Activated CD4-positive, alpha-beta T cell treated with anti-CD3 and anti-CD28 coated beads for 36 hours (primary cell): ENCODE results near the gene HOXD8. TPM values are rescaled to one million over a fixed set of nuclear protein-coding genes. Genes with fewer than 3 reads are reported as not detected.

Source experiments
- ATAC-seq: fragments of 200-7000 bp; cut with Tn5 transposase; one replicate; pipeline ENCODE4 v1.10.0; 2021; ENCODE audit warnings: mild to moderate bottlenecking, moderate library complexity
- CTCF ChIA-PET: fragments of 350-600 bp; sonication (Branson Sonifier 250); formaldehyde crosslinking; loops from one replicate; lab custom pipeline; 2021; ENCODE audit warnings: antibody characterized with exemption; lab: Charles Lee
- POLR2A ChIA-PET: fragments of 350-600 bp; sonication (Branson Sonifier 250); formaldehyde crosslinking; loops from one replicate; lab custom pipeline; 2021; ENCODE audit warnings: antibody characterized with exemption, inconsistent platforms; lab: Charles Lee
- DNase-seq: peaks from one replicate; pipeline ENCODE4 v3.0.0-alpha.2; 2020
- H3K27ac Mint-ChIP-seq: one replicate; pipeline ENCODE4 v1.8.0; 2021; ENCODE audit warnings: mixed read lengths
- H3K27me3 Mint-ChIP-seq: one replicate; pipeline ENCODE4 v1.8.0; 2021; ENCODE audit warnings: mixed read lengths
- H3K36me3 Mint-ChIP-seq: one replicate; pipeline ENCODE4 v1.8.0; 2021; ENCODE audit warnings: low read depth, mixed read lengths
- H3K4me1 Mint-ChIP-seq: one replicate; pipeline ENCODE4 v1.8.0; 2021; ENCODE audit warnings: mixed read lengths
- H3K4me3 Mint-ChIP-seq: one replicate; pipeline ENCODE4 v1.8.0; 2021; ENCODE audit warnings: mild to moderate bottlenecking, moderate library complexity, mixed read lengths
- H3K9me3 Mint-ChIP-seq: one replicate; pipeline ENCODE4 v1.8.0; 2021; ENCODE audit warnings: low read depth, mixed read lengths
- intact Hi-C, 2 experiments: fragments of 100-400 bp; cut with DNase I in 1 of 2; cut with micrococcal nuclease in 1 of 2; formaldehyde crosslinking; loops; one replicate each; pipeline versions ENCODE4 v1.14.2 to v1.15.1; 2022 to 2024; cut with DNase I, micrococcal nuclease
- total RNA-seq, 2 experiments: library from RNA; stranded (reverse); gene quantifications; one replicate each; pipeline ENCODE4 v1.2.3, GENCODE V29; 2021

Gene HOXD8
- total RNA-seq, 2 experiments from 2014 or later = not detected

- no peak overlapping the region for H3K27ac Mint-ChIP-seq
- ChIA-PET POLR2A (no interaction called here), CTCF (no interaction called here)
- intact Hi-C loops = no loop called here
- H3K27me3 Mint-ChIP-seq = peaks cover 81% of the 10 kb centered on the region
- H3K4me1 Mint-ChIP-seq = peaks cover 6% of the 10 kb centered on the region
- H3K9me3 Mint-ChIP-seq = no peaks in the 10 kb centered on the region
- DNase-seq (no peak), ATAC-seq (no peak)
- no peak overlapping the region for H3K4me3 Mint-ChIP-seq
- H3K36me3 Mint-ChIP-seq = no peaks in the 10 kb centered on the region
Measured at GRCh38 chr2:176149481-176149938, 20.0 kb downstream of the HOXD8 start.

- H3K27ac Mint-ChIP-seq = no peak overlapping the region
- peaks cover 79% of the 10 kb centered on the region for H3K27me3 Mint-ChIP-seq
- no peaks in the 10 kb centered on the region for H3K9me3 Mint-ChIP-seq
- ChIA-PET CTCF (interaction anchor here (0.8 to 1.7 kb wide), 2 partner anchors 28 to 305 kb away, joined by 3 to 8 read pairs; no protein-coding TSS in a partner anchor), POLR2A (no interaction called here)
- peaks cover 6% of the 10 kb centered on the region for H3K4me1 Mint-ChIP-seq
- intact Hi-C loops = no loop called here
- H3K36me3 Mint-ChIP-seq = no peaks in the 10 kb centered on the region
- DNase-seq (no peak), ATAC-seq (no peak)
- no peak overlapping the region for H3K4me3 Mint-ChIP-seq
Measured at GRCh38 chr2:176149939-176150583, 20.6 kb downstream of the HOXD8 start.

- Mint-ChIP-seq H3K27ac (no peak overlapping the region), H3K4me3 (no peak overlapping the region), H3K9me3 (no peaks in the 10 kb centered on the region), H3K27me3 (peaks cover 80% of the 10 kb centered on the region), H3K4me1 (peaks cover 6% of the 10 kb centered on the region), H3K36me3 (no peaks in the 10 kb centered on the region)
- no peak for ATAC-seq
- DNase-seq = no peak
- intact Hi-C loops = no loop called here
- POLR2A ChIA-PET = no interaction called here
- CTCF ChIA-PET = interaction anchor here (0.7 to 1.7 kb wide), 6 partner anchors 8 to 305 kb away, joined by 3 to 8 read pairs (median 4); no protein-coding TSS in a partner anchor
Measured at GRCh38 chr2:176150584-176151441, 21.3 kb downstream of the HOXD8 start.

GRCh38 chr2:176151442-176152287 lies 22.2 kb downstream of the HOXD8 start, which contains the start of gene HOXD4:
HOXD4 (plus strand) TSS chr2:176151550; CDS start chr2:176151634, 84 bp downstream.
- intact Hi-C loops = no loop called here
- Mint-ChIP-seq H3K4me1 (peaks cover 6% of the 10 kb centered on the region), H3K27ac (no peak within 1 kb of the TSS), H3K4me3 (no peak within 1 kb of the TSS), H3K36me3 (no peaks in the 10 kb centered on the region), H3K9me3 (no peaks in the 10 kb centered on the region), H3K27me3 (peaks cover 78% of the 10 kb centered on the region)
- ChIA-PET CTCF (interaction anchor here (0.6 to 1.7 kb wide), 7 partner anchors 9 to 1051 kb away, joined by 3 to 8 read pairs (median 3); no protein-coding TSS in a partner anchor), POLR2A (no interaction called here)
- ATAC-seq = no peak
- no peak for DNase-seq

DNA sequence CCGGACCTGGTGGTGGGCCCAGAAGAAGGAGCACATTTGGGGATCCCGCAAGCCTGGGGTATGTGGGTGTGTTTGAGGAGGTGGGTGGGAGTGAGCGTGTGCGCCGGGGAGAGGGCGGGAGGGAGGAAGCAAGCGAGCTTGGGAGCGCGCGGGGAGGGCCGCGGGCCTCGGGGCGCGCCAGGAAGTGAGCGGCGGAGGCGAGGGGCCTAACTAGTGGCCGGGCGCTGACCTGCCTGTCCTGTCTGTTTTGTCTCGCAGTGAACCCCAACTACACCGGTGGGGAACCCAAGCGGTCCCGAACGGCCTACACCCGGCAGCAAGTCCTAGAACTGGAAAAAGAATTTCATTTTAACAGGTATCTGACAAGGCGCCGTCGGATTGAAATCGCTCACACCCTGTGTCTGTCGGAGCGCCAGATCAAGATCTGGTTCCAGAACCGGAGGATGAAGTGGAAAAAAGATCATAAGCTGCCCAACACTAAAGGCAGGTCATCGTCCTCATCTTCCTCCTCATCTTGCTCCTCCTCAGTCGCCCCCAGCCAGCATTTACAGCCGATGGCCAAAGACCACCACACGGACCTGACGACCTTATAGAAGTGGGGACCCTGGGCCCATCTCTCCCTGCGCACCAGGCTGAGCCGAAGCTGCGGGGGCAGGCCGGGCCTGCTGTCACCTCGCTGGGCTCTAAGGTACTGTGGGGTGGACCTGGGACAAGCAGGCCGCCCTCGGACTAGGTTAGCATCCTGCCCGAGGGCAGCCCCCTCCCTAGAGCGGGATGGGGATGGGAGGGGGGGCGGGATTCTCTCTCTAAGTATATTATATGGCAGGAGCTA lies 23.1 kb downstream of the HOXD8 start:
- no peaks in the 10 kb centered on the region for H3K9me3 Mint-ChIP-seq

DNA sequence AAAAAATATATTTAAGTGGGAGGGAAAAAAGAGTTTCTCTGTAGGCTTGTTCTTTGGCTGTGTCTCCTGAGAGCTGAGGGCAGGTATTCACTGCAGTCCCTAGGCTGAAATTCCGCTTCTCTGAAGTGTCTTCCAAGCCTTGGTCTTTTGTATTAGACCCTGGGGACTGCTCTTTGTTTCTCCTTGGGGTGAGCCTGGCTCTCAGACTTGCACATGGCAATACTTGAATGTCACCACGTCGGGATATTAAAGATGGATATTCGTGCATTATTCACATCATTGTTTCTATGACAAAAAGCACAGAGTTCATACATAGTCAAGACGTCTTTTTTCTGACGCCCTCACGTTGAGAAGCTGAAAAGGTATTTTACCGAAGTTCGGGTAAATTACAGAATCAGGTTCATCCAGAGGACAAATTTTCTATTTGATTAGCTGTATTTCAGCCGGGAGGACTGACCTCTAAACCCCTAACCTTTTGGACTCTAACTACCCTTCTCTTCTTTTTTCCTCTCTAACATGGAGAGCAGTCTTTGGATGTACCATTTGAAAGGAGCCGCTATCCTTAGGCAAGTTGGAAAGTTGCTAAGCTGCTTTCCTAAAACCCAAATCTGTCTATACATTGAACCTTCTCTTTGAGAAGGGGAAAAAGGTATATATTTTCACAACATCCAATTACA lies 25.2 kb downstream of the HOXD8 start:
- H3K27me3 Mint-ChIP-seq = peaks cover 66% of the 10 kb centered on the region
- ChIA-PET CTCF (interaction anchor here (0.5 to 3.4 kb wide), 9 partner anchors 10 to 1279 kb away, joined by 3 to 12 read pairs (median 4); no protein-coding TSS in a partner anchor), POLR2A (no interaction called here)
- no peaks in the 10 kb centered on the region for H3K36me3 Mint-ChIP-seq
- ATAC-seq = no peak
- H3K4me1 Mint-ChIP-seq = peaks cover 11% of the 10 kb centered on the region
- intact Hi-C loops = no loop called here
- H3K9me3 Mint-ChIP-seq = no peaks in the 10 kb centered on the region
- no peak overlapping the region for H3K4me3 Mint-ChIP-seq
- no peak for DNase-seq
- H3K27ac Mint-ChIP-seq = no peak overlapping the region

More for the DNA sequence above, 23.1 kb downstream of the HOXD8 start:
- H3K4me1 Mint-ChIP-seq = peaks cover 8% of the 10 kb centered on the region
- no peaks in the 10 kb centered on the region for H3K36me3 Mint-ChIP-seq
- peaks cover 74% of the 10 kb centered on the region for H3K27me3 Mint-ChIP-seq
- ATAC-seq (no peak), DNase-seq (no peak)
- H3K4me3 Mint-ChIP-seq = no peak overlapping the region
- no peak overlapping the region for H3K27ac Mint-ChIP-seq
- POLR2A ChIA-PET = no interaction called here
- intact Hi-C loops = no loop called here
- CTCF ChIA-PET = interaction anchor here (0.6 to 1.1 kb wide), 4 partner anchors 8 to 1051 kb away, joined by 3 to 4 read pairs (median 3); no protein-coding TSS in a partner anchor

DNA sequence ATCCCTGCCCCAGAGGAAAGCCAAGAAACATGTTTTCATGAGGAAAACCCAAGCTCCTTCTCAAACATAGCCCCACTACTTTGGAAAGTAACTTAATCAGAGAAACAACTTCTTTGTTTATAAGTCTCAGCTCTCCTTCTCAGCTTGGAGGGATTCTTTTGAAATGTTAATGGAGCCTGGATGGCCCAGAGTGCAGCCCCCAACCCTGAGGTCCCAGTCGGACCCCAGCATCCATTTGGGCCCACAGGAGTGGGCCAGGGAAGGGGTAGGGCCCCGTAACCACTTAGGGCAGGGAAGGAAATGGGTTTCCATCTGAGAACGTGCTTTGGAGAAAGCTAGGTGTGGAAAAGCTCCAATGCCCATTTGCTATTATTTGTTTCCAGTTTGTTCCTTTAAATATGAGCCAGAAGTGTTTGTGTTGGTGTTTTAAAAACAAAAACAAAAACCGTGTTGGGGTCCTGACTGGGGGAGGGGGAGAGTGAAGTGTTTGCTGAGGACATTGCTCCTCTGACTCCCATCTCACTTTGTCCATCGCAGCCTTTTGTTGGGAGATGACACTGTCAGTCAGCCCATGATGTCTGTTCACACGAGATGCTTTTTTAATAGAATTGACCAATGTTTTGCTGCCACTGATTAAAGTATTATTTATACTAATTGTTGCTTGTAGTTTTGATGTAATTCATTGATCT lies 26.0 kb downstream of the HOXD8 start:
- Mint-ChIP-seq H3K27ac (no peak overlapping the region), H3K27me3 (peaks cover 64% of the 10 kb centered on the region), H3K4me3 (no peak overlapping the region), H3K9me3 (no peaks in the 10 kb centered on the region), H3K36me3 (no peaks in the 10 kb centered on the region), H3K4me1 (peaks cover 13% of the 10 kb centered on the region)
- DNase-seq = no peak
- POLR2A ChIA-PET = no interaction called here
- no peak for ATAC-seq
- CTCF ChIA-PET = interaction anchor here (0.6 to 3.4 kb wide), 5 partner anchors 9 to 1278 kb away, joined by 3 to 12 read pairs (median 4); no protein-coding TSS in a partner anchor
- intact Hi-C loops = no loop called here

DNA sequence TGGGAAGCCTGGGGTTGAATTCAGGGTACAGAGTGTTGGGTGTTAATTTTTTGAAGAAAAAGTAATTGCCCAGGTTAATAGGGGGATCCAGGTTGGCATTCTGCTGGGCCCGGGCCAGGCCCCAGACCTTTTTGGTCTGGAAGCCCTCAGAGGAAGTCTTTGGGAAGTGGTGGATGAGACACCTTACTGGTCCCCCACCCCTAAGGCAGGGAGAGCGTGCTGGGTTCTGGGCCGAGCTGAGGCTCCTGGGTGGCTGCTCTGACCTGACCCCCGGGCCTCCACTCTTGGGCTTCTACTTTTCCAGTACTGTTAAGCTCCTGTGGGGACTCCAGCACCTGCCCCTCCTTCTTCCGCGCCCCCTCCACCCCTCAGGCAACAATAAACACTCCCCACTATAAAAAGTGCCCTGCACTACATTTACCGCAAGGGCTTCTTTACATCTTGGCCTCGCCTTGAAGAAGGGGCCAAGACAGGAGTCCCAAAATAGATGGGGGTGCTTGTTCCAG lies 26.8 kb downstream of the HOXD8 start:
- no peak overlapping the region for H3K4me3 Mint-ChIP-seq
- intact Hi-C loops = no loop called here

DNA sequence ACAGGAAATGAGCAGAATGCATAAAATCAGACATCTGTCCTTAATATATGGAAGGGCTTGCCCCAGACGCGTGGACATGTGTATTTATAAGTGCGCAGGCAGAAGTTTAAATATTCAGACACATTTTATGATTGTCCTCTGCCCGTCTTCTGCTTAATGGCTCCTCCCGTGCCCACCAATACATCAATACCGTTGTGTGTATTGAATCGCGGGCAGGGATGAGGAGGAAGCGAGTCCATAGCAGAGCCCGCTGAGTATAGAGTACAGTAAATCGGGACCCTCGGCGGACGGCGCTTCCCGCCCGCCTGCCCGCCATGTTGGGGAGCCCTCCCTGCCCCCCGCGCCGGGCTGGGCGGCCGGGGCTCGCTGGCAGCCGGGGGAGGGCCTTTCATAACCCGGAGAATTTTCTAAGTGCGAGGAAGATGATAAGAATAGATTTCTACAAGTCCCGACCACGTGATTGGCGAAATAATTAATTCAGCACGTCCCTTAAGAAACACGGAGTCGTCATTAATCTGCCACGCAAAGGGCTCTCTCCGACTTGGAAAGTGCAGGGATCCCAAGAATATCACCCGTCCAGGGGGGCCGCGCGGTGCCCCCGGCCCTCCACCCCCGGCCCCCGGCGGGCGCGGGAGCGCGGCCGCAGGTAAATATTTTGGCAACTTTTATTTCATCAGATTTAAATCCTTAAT lies 27.4 kb downstream of the HOXD8 start, which contains the start of gene HOXD3:
HOXD3 (plus strand) TSS at position 501 of the 692 bp plus-strand sequence. CDS start 11,808 bp downstream, outside the sequence.
- Mint-ChIP-seq H3K27ac (no peak within 1 kb of the TSS), H3K4me1 (peaks cover 13% of the 10 kb centered on the region), H3K27me3 (peaks cover 64% of the 10 kb centered on the region), H3K36me3 (no peaks in the 10 kb centered on the region), H3K9me3 (no peaks in the 10 kb centered on the region), H3K4me3 (peak within 1 kb of the TSS; percentile 32)
- POLR2A ChIA-PET = no interaction called here
- CTCF ChIA-PET = interaction anchor here (3.4 kb wide), 1 partner anchor 16 kb away, joined by 12 read pairs; no protein-coding TSS in a partner anchor
- DNase-seq (no peak), ATAC-seq (no peak)
- intact Hi-C loops = no loop called here

More for the DNA sequence above, 26.8 kb downstream of the HOXD8 start:
- ChIA-PET CTCF (interaction anchor here (1.8 to 3.4 kb wide), 2 partner anchors 16 to 30 kb away, joined by 7 to 12 read pairs; no protein-coding TSS in a partner anchor), POLR2A (no interaction called here)
- no peak for DNase-seq
- no peaks in the 10 kb centered on the region for H3K9me3 Mint-ChIP-seq
- H3K36me3 Mint-ChIP-seq = no peaks in the 10 kb centered on the region
- H3K27ac Mint-ChIP-seq = no peak overlapping the region
- H3K4me1 Mint-ChIP-seq = peaks cover 13% of the 10 kb centered on the region
- ATAC-seq = no peak
- peaks cover 63% of the 10 kb centered on the region for H3K27me3 Mint-ChIP-seq
